ENCODE data around the gene CTDSP2. TPM values are rescaled to one million over a fixed set of nuclear protein-coding genes. Genes with fewer than 3 reads are reported as not detected.

Gene CTDSP2
- polyA plus RNA-seq, 3 donors: 59.1 to 148 (median 70.2) TPM

GRCh38 chr12:57886542-57886941, 40.0 kb upstream of the CTDSP2 start:
- Mint-ChIP-seq H3K36me3 (no peaks in the 10 kb centered on the region), H3K27ac (peak overlapping the region in 1 of 7 donors; percentile 52), H3K4me3 (no peak overlapping the region), H3K27me3 (ENCODE audit: low read depth in 3 of 3) (peaks cover 4 to 11% (median 10%) of the 10 kb centered on the region in 3 donors), H3K9me3 (peaks cover 3 to 20% (median 11%) of the 10 kb centered on the region in 7 donors), H3K4me1 (no peaks in the 10 kb centered on the region)
- Histone ChIP-seq H3K9ac (ENCODE audit: insufficient read depth, low read length, poor library complexity, severe bottlenecking) (no peak overlapping the region), H3K4me2 (replicated peaks; ENCODE audit: extremely low read depth, low read length, poor library complexity, severe bottlenecking) (no peak overlapping the region), H4K20me1 (ENCODE audit: insufficient read depth, low read length) (no peaks in the 10 kb centered on the region), H3K4me3 (replicated peaks in 1 of 3; ENCODE audit: low read depth in 2 of 3, low read length in 3 of 3) (no peak overlapping the region), H3K27ac (ENCODE audit: low read depth in 1 of 2, low read length in 2 of 2) (no peak overlapping the region), H3K36me3 (replicated peaks in 1 of 2; ENCODE audit: control insufficient read depth in 1 of 2, insufficient read depth in 2 of 2, low read length in 2 of 2) (no peaks in the 10 kb centered on the region), H2AFZ (ENCODE audit: insufficient read depth, low read depth, low read length, poor library complexity, severe bottlenecking) (no peak overlapping the region), H3K9me3 (replicated peaks in 1 of 2; ENCODE audit: control insufficient read depth in 1 of 2, insufficient read depth in 1 of 2, low read length in 2 of 2) (peaks cover 5 to 9% of the 10 kb centered on the region in 2 donors), H3K79me2 (ENCODE audit: insufficient read depth, low read length) (no peaks in the 10 kb centered on the region), H3K4me1 (ENCODE audit: control insufficient read depth in 1 of 2, insufficient read depth in 2 of 2, low read length in 2 of 2) (no peaks in the 10 kb centered on the region), H3K27me3 (ENCODE audit: control insufficient read depth in 2 of 2, insufficient read depth in 2 of 2, low read length in 2 of 2) (no peaks in the 10 kb centered on the region)
- DNase-seq: no peak
- intact Hi-C loops (cut with micrococcal nuclease): no loop called here
- no CpG with 5 or more reads among the region's 2 CpGs for WGBS (ENCODE audit: insufficient coverage)
- TF ChIP-seq CTCF (IDR thresholded peaks at IDR 0.05): no peak

DNA sequence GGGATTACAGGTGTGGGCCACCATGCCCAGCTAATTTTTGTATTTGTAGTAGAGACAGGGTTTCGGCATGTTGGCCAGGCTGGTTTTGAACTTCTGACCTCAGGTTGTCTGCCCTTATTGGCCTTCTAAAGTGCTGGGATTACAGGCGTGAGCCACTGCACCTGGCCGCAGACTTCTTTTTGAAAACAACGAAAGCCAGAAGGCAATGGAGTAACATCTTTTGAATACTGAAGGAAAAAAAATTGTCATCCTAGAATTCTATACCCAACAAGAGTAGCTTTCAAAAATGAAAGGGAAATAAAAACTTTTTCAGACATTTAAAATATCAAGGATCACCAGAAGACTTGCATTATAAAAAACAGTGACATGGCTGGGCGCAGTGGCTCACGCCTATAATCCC, 38.7 kb upstream of the CTDSP2 start:
- H3K4me3 Mint-ChIP-seq: no peak overlapping the region
- no peak for TF ChIP-seq CTCF (IDR thresholded peaks at IDR 0.05)
- no peak overlapping the region for H3K27ac Mint-ChIP-seq
- WGBS (ENCODE audit: insufficient coverage): 100% methylated on average over 2 of the region's 6 CpGs
- no peaks in the 10 kb centered on the region for H3K36me3 ChIP-seq (replicated peaks in 1 of 2; ENCODE audit: control insufficient read depth in 1 of 2, insufficient read depth in 2 of 2, low read length in 2 of 2)
- no peaks in the 10 kb centered on the region for H3K4me1 ChIP-seq (ENCODE audit: control insufficient read depth in 1 of 2, insufficient read depth in 2 of 2, low read length in 2 of 2)
- H4K20me1 ChIP-seq (ENCODE audit: insufficient read depth, low read length): no peaks in the 10 kb centered on the region
- no peaks in the 10 kb centered on the region for H3K4me1 Mint-ChIP-seq
- no peaks in the 10 kb centered on the region for H3K79me2 ChIP-seq (ENCODE audit: insufficient read depth, low read length)
- peaks cover 5 to 9% of the 10 kb centered on the region in 2 donors for H3K9me3 ChIP-seq (replicated peaks in 1 of 2; ENCODE audit: control insufficient read depth in 1 of 2, insufficient read depth in 1 of 2, low read length in 2 of 2)
- DNase-seq: no peak
- no peak overlapping the region for H2AFZ ChIP-seq (ENCODE audit: insufficient read depth, low read depth, low read length, poor library complexity, severe bottlenecking)
- intact Hi-C loops (cut with micrococcal nuclease): no loop called here
- H3K4me2 ChIP-seq (replicated peaks; ENCODE audit: extremely low read depth, low read length, poor library complexity, severe bottlenecking): no peak overlapping the region
- no peak overlapping the region for H3K4me3 ChIP-seq (replicated peaks in 1 of 3; ENCODE audit: low read depth in 2 of 3, low read length in 3 of 3)
- peaks cover 4 to 10% (median 10%) of the 10 kb centered on the region in 3 donors for H3K27me3 Mint-ChIP-seq (ENCODE audit: low read depth in 3 of 3)
- H3K9ac ChIP-seq (ENCODE audit: insufficient read depth, low read length, poor library complexity, severe bottlenecking): no peak overlapping the region
- no peaks in the 10 kb centered on the region for H3K36me3 Mint-ChIP-seq
- peaks cover 3 to 20% (median 11%) of the 10 kb centered on the region in 7 donors for H3K9me3 Mint-ChIP-seq
- H3K27me3 ChIP-seq (ENCODE audit: control insufficient read depth in 2 of 2, insufficient read depth in 2 of 2, low read length in 2 of 2): no peaks in the 10 kb centered on the region
- H3K27ac ChIP-seq (ENCODE audit: low read depth in 1 of 2, low read length in 2 of 2): no peak overlapping the region
